ENCODE results near the gene ARHGEF28. TPM values are rescaled to one million over a fixed set of nuclear protein-coding genes. Genes with fewer than 3 reads are reported as not detected.

ARHGEF28 gene
- total RNA-seq, 6 donors from 2014 or later, result 14.4 to 47.1 (median 24.4) TPM

DNA sequence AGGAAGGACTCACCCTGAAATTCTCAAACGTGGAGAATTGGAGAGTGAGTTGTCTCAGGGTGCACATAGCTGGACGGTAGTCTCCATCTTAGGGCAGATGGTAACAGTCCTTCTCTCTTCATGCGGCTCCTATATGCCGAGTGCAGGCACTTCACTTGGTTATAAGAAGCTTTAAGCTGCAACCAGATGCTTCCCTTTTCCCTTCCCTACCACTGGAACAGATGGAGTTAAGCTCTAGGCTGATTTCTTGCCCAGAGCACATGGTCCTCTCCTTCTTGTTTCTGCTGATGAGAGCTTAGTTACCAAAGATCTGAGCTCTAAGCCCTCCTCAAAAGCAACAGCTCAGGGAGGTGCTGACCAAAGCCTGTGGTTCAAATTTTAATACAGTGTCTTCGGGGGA lies 355.7 kb downstream of the ARHGEF28 start:
- H3K4me1 ChIP-seq, result no peaks in the 10 kb centered on the region
- H3K27me3 ChIP-seq, result no peaks in the 10 kb centered on the region
- ATAC-seq (ENCODE audit: low FRiP score in 2 of 2) (no peak), DNase-seq (no peak)
- TF ChIP-seq EP300 (IDR thresholded peaks at IDR 0.05) (no peak), POLR2AphosphoS5 (IDR thresholded peaks at IDR 0.05) (no peak), CTCF (IDR thresholded peaks at IDR 0.05) (no peak), POLR2A (IDR thresholded peaks at IDR 0.05) (no peak)
- H3K4me3 ChIP-seq, result no peak overlapping the region
- no peak overlapping the region for H3K27ac ChIP-seq
- 95 to 96% methylated on average over 5 of the region's 5 CpGs for WGBS, 2 donors
- no peaks in the 10 kb centered on the region for H3K9me3 ChIP-seq
- H3K36me3 ChIP-seq, result no peaks in the 10 kb centered on the region

- Histone ChIP-seq H3K27me3 (no peaks in the 10 kb centered on the region), H3K36me3 (no peaks in the 10 kb centered on the region), H3K4me3 (no peak overlapping the region), H3K4me1 (no peaks in the 10 kb centered on the region), H3K9me3 (no peaks in the 10 kb centered on the region), H3K27ac (no peak overlapping the region)
- ATAC-seq (ENCODE audit: low FRiP score in 2 of 2) (no peak), DNase-seq (no peak)
- 77 to 94% methylated on average over 1 of the region's 1 CpG for WGBS, 2 donors
- no peak for TF ChIP-seq EP300 (IDR thresholded peaks at IDR 0.05)
- no peak for TF ChIP-seq POLR2AphosphoS5 (IDR thresholded peaks at IDR 0.05)
- TF ChIP-seq POLR2A (IDR thresholded peaks at IDR 0.05), result no peak
- TF ChIP-seq CTCF (IDR thresholded peaks at IDR 0.05), result no peak
These were observed 357.6 kb downstream of the ARHGEF28 start for GRCh38 chr5:73983644-73984043.

DNA sequence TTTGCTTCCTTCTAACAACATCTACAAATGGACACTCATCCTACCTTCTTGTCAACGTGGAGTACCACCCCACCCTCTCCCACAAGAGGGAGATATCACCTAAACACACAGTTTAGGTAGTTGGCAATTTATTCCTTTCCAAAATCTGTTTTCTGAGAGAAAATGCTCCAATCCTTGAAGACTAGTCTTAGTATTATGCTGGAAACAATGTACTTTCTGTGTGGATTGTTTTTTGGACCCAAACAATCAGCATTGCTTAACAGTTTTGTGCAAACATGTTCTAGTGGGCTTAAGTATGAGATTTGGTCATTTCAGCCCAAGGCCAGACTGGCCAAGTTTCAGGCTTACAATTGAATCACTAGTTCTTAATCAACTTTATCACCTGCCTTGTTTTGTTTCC lies 359.1 kb downstream of the ARHGEF28 start:
- 18 to 28% methylated on average over 1 of the region's 1 CpG for WGBS, 2 donors
- ATAC-seq (ENCODE audit: low FRiP score in 2 of 2) (no peak), DNase-seq (peak in 1 of 2 donors; percentile 35)
- TF ChIP-seq POLR2A (IDR thresholded peaks at IDR 0.05), result no peak
- TF ChIP-seq CTCF (IDR thresholded peaks at IDR 0.05), result peak in 1 of 6 experiments; percentile 13
- Histone ChIP-seq H3K4me1 (peaks cover 0 to under 1% (median 0%) of the 10 kb centered on the region in 4 donors), H3K36me3 (no peaks in the 10 kb centered on the region), H3K9me3 (no peaks in the 10 kb centered on the region), H3K27me3 (no peaks in the 10 kb centered on the region), H3K27ac (peak overlapping the region in 1 of 4 donors; percentile 21), H3K4me3 (no peak overlapping the region)

DNA sequence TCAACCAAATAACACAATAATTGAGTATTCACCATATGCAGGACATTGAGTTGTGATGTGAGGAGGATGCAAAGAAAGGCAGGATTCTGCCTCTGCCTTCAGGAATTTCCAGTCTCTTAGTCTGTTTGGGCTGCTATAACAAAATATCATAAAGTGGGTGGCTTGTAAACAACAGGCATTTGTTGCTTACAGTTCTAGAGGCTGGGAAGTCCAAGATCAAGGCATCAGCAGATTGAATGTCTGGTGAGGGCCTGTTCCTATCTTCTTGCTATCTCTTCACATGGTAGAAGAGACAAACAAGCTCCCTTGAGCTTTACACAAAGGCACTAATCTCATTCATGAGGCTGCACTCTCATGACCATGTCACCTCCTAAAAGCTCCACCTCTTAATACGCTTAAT lies 360.7 kb downstream of the ARHGEF28 start:
- WGBS, 2 donors, result 100% methylated on average over 1 of the region's 1 CpG
- Histone ChIP-seq H3K4me1 (peaks cover 0 to 7% (median 0%) of the 10 kb centered on the region in 4 donors), H3K27ac (no peak overlapping the region), H3K36me3 (no peaks in the 10 kb centered on the region), H3K27me3 (no peaks in the 10 kb centered on the region), H3K4me3 (no peak overlapping the region), H3K9me3 (no peaks in the 10 kb centered on the region)
- ATAC-seq (ENCODE audit: low FRiP score in 2 of 2) (no peak), DNase-seq (no peak)
- no peak for TF ChIP-seq CTCF (IDR thresholded peaks at IDR 0.05)
- no peak for TF ChIP-seq EP300 (IDR thresholded peaks at IDR 0.05)
- no peak for TF ChIP-seq POLR2A (IDR thresholded peaks at IDR 0.05)
- TF ChIP-seq POLR2AphosphoS5 (IDR thresholded peaks at IDR 0.05), result no peak

- DNase-seq (no peak), ATAC-seq (ENCODE audit: low FRiP score in 2 of 2) (no peak)
- Histone ChIP-seq H3K4me3 (no peak overlapping the region), H3K4me1 (peaks cover 0 to 7% (median 0%) of the 10 kb centered on the region in 4 donors), H3K9me3 (no peaks in the 10 kb centered on the region), H3K27me3 (no peaks in the 10 kb centered on the region), H3K27ac (no peak overlapping the region), H3K36me3 (no peaks in the 10 kb centered on the region)
- TF ChIP-seq POLR2A (IDR thresholded peaks at IDR 0.05), result no peak
- TF ChIP-seq CTCF (IDR thresholded peaks at IDR 0.05), result no peak
- TF ChIP-seq EP300 (IDR thresholded peaks at IDR 0.05), result no peak
- TF ChIP-seq POLR2AphosphoS5 (IDR thresholded peaks at IDR 0.05), result no peak
- 92 to 95% methylated on average over 3 of the region's 3 CpGs for WGBS, 2 donors
These were observed 361.9 kb downstream of the ARHGEF28 start for GRCh38 chr5:73987915-73988314.

Data from upper lobe of left lung (tissue), 6 donors.